ENCODE measurements around the gene TBC1D8.

The TBC1D8 gene

DNA sequence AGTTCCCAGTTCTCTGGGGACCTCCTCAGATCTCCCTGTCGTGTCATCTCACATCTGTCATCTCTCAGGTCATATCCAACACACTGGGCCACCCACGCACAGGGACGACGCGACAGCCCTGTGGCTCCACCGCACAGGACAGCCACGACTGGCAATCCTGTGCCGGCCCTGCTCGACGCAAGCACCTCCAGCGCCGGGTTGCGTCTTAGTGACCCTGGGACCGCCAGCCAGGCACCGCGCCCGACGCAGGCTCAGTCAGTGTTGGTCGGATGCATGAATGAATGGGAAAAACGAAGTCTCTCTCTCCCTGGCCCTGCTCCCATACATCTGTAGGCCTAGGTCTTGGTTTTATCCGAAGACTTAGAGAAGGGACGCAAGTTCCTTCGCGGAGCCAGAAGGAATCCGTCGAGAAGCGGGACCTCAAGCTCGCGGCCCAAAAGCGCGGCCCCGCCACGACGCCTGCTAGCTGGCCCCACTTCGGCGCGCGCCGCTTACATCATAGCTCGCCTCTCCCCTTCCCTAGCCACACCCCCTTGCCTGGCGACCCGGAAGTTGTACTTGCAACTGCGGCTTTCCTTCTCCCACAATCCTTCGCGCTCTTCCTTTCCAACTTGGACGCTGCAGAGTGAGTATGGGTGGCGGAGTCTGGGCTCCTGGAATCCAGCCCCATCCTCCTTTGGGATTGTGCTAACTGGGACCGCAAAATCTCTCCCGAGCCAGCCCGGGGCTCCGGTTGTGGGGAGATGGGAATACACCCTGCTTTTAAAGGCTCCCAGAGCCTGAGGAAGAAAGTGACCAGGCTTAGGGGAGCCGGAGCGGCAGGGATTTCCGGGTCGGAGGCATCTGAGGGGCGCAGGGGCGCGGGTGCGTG, 149.3 kb downstream of the TBC1D8 start, which contains the start of gene RPL31:
TSS of gene RPL31 (plus strand) at position 599 of the 871 bp plus-strand sequence. CDS start 413 bp downstream, outside the sequence.
- peak; percentile 98 for DNase-seq (ENCODE audit: low spot score)
- TF ChIP-seq, protein P1, sequence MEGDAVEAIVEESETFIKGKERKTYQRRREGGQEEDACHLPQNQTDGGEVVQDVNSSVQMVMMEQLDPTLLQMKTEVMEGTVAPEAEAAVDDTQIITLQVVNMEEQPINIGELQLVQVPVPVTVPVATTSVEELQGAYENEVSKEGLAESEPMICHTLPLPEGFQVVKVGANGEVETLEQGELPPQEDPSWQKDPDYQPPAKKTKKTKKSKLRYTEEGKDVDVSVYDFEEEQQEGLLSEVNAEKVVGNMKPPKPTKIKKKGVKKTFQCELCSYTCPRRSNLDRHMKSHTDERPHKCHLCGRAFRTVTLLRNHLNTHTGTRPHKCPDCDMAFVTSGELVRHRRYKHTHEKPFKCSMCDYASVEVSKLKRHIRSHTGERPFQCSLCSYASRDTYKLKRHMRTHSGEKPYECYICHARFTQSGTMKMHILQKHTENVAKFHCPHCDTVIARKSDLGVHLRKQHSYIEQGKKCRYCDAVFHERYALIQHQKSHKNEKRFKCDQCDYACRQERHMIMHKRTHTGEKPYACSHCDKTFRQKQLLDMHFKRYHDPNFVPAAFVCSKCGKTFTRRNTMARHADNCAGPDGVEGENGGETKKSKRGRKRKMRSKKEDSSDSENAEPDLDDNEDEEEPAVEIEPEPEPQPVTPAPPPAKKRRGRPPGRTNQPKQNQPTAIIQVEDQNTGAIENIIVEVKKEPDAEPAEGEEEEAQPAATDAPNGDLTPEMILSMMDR (IDR thresholded peaks at IDR 0.05; ENCODE audit: extremely low read depth, insufficient read depth, missing control alignments): no peak
- in situ Hi-C loops (cut with MboI; ENCODE audit: low pct_unique_long_range_greater_than_20kb, low sequenced_read_pairs, unreplicated experiment): no loop called here

DNA sequence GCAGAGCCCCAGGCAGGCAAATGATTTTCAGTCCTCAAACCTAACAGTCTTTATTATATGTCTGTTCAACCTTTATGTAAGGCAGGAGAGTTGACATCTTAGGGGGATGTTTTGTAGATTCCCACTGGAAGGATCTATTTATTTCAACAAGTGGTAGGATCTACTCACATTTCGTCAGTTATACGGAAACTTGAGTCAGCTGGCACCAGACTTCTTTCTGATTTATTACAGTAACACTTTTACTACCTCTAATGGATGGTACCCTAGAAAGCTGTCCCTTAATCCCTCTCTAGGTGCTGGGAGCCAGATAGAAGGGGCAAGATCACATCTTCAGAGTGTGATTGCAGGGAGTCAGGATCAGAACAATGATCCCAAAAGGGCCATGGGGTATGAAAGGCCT, 151.2 kb downstream of the TBC1D8 start:
- in situ Hi-C loops (cut with MboI; ENCODE audit: low pct_unique_long_range_greater_than_20kb, low sequenced_read_pairs, unreplicated experiment): no loop called here
- TF ChIP-seq, protein P1 (IDR thresholded peaks at IDR 0.05; ENCODE audit: extremely low read depth, insufficient read depth, missing control alignments): no peak
- DNase-seq (ENCODE audit: low spot score): no peak

DNA sequence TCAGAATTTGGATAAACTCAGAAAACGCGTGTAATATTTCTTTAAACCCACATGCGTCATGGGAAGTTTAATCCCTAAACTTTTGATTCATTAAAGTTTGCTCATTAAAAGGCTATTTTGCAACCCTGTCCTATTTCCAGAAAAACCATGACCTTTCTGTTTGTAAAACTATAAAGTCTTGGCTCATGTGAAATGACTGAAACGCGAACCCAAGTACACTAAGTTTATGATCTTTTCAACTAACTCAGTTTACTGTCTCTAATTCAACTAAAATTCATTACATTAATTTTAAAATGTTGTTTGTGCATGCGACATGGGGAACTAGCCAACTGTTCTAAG, 153.0 kb downstream of the TBC1D8 start:
- in situ Hi-C loops (cut with MboI; ENCODE audit: low pct_unique_long_range_greater_than_20kb, low sequenced_read_pairs, unreplicated experiment): no loop called here
- DNase-seq (ENCODE audit: low spot score): no peak
- TF ChIP-seq, protein P1 (IDR thresholded peaks at IDR 0.05; ENCODE audit: extremely low read depth, insufficient read depth, missing control alignments): no peak

DNA sequence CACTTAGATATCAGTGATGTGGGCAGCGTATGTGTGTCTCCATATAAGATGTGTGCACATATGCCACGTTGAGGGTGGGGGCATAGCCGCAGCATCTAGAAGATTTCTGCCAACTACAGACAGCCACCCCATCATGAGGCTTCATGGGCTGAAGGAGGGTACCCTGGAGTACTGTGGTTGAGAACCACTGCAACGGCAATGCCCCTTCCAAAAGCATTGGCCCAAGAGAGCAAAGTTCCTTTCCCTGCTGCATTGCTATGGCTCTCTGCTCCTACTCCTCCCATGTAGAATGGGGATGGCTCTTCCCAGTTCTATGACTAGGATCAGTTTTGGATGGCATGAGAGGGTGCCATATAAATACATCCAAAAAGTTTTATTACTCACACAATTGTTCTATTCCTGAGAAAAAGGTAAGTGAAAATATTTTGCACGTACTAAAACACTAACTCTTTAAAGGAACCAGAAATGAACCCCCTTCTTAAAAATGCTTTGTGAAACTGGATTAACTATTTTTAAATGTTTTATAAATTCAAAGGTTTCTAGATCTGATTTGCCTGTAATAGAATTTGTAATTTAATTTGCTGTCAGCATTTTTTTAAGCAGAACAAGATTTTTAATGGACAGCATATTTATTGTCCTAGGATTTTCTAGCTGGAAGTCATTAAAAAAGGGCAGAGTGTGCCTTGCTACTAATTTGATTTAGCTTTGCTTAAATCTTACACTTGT, 153.5 kb downstream of the TBC1D8 start:
- no peak for DNase-seq (ENCODE audit: low spot score)
- in situ Hi-C loops (cut with MboI; ENCODE audit: low pct_unique_long_range_greater_than_20kb, low sequenced_read_pairs, unreplicated experiment): no loop called here
- TF ChIP-seq, protein P1 (IDR thresholded peaks at IDR 0.05; ENCODE audit: extremely low read depth, insufficient read depth, missing control alignments): no peak

DNA sequence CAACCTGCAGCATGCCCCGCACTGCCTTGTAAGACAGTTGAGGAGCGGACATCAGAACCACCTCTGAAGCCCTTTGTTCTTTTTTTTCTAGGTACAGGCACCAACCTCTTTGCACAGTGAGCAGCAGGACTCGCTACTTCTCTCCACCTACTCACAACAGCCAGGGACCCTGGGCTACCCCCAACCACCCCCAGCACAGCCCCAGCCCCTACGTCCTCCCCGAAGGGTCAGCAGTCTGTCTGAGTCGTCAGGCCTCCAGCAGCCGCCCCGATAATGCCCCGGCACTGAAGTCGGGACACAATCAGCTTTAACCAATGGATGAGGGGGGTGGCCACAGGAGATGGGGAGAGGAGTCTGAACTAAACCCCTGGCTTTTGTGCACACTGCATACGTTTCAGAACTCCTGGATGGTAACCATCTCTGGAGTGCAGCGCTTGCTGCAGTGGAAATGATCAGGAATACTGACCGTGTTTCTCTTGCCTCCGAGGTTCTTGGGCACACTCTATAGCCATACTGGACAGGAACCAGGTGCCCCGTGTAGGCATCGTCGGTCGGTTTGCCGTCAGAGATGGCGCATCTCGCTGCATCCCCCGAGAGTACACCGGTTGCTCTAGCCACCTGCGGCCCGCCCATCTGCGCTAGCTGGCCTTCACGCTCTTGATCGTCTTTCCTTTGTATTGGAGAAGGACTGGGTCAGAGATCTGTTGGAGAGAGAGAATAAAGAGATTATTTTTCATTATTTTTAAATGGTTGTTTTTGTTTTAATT, 155.7 kb downstream of the TBC1D8 start:
- DNase-seq (ENCODE audit: low spot score): no peak
- TF ChIP-seq, protein P1 (IDR thresholded peaks at IDR 0.05; ENCODE audit: extremely low read depth, insufficient read depth, missing control alignments): no peak
- in situ Hi-C loops (cut with MboI; ENCODE audit: low pct_unique_long_range_greater_than_20kb, low sequenced_read_pairs, unreplicated experiment): no loop called here

DNA sequence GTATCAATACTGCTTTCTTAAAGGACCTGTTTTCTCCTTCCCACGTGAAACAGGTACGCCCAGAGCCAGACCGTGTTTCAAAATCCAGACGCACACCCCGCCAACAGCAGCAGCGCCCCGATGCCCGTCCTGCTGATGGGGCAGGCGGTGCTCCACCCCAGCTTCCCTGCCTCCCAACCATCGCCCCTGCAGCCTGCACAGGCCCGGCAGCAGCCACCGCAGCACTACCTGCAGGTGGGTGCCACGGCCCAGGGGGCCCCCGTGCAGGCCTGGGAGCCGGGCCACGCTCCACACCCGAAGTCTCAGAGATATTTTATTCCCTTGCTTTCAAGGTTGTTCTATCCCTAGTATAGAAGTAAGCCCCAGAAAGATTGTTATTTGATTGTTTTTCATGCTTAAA, 157.9 kb downstream of the TBC1D8 start:
- in situ Hi-C loops (cut with MboI; ENCODE audit: low pct_unique_long_range_greater_than_20kb, low sequenced_read_pairs, unreplicated experiment): no loop called here
- TF ChIP-seq, protein P1 (IDR thresholded peaks at IDR 0.05; ENCODE audit: extremely low read depth, insufficient read depth, missing control alignments): no peak

More for the DNA sequence above, 157.9 kb downstream of the TBC1D8 start:
- no peak for DNase-seq (ENCODE audit: low spot score)
